COR-L47 (cell line): ENCODE measurements around the gene FAM3C.

Experiments used
- DNase-seq: peaks from one replicate; lab custom pipeline; 2025; lab: John Stamatoyannopoulos, UW

Gene FAM3C

DNA sequence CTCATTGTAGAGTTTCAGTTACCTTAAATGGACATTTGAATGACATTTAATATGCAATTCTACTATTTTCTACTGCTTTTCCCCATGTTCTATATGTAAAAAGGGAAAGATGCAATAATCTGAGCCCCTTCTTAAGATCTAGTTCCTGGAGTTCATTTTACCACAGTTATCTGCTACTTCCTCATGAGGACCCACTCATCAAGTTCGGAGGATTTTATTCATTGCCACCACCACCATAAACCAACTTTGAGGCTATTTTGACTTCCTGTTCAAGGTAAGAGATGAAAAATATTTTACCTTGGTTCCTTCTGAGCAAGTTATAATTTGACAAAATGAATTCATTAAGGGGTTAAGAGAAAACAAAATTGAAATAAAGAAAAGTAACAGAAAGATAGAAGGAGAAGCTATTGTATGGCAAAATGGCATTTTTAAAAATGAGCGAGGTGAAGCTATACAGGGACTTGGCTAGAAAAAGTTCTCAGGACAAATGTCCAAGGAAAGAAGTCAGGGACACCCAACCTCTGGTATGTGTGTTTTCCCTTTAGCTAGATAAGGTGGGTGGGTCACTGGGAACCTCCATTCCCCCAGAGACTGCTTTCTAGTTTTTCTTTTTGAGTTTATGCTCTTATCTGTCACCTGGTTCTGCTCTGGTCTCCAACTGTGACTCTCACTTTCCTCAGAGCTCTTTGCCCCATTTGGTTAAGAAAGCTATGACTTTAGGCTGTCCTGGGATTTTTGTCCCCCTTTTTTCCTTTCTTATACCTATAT is 14.9 kb upstream of the FAM3C start:
- DNase-seq, result no peak

DNA sequence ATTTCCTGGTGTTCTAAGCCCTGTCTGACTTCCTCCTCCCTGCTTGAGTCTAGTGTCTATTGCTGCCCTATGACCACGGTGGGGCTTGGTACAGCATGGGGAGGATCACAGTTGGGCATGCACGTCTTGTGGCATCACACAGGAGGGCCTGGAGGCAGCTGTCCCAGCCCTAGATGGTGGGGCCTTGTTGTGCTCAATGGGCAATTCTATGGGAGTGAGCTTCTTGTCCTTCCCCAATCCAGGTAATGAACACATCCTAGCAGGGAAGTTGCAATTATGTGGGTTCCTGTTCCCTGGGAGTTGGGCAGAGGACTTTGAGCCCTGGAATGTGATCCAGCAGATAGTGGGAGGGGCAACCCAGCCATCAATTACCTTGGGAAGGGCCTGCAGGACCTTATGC is 10.8 kb upstream of the FAM3C start:
- no peak for DNase-seq

DNA sequence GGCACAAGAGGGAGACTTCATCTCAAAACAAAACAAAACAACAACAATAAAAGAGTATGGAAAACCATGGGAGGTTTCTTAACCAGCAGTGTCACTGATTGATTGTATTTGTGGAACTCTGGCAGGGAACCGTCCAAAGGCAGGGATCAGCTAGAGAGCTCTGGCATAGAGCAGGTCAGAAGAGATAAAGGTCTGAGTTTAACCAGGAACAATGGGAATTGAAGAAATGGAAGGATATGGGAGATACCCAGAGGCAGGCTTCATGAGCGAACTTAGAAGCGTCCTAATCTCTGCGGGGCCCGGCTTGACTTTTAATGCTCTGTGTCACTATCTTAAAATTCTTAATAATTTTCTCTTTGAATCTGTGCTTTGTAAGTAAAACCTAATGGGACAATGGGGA is 10.4 kb upstream of the FAM3C start:
- DNase-seq, result no peak

DNA sequence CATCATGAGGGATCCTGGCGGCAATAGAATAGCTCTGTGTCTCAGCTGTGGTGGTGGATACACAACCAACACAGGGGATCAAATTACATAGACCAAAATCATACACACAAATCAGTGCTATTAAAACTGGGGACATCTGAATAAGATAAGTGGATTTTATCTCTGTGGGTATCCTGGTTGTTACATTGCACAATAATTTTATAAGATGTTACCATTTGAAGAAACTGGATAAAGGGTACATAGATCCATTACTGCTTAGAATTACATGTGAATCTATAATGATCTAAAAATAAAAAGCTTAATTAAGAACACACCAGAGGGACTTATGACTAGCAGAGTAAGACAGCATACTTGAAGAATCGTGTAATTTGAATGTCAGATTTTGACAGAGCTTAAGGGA is 8.2 kb upstream of the FAM3C start:
- DNase-seq, result no peak

DNA sequence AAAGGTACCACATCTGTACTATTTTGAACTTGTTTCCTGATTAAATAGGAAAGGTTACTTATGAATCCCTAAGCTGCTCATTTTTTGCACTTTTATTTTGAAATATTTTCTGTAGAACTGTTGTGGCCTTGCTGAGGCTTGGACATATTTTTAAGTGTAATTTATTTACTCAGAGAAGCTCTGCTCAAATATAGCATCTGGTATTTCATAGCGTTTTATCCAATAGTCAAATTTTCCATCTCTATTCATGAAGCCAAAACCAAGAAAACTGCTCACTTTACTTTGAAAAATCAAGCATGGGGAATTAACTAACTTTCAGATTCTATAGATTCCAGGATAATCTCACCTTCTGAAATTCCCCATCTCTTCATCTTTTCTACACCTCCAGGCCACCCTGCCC is 6.6 kb upstream of the FAM3C start:
- no peak for DNase-seq

DNA sequence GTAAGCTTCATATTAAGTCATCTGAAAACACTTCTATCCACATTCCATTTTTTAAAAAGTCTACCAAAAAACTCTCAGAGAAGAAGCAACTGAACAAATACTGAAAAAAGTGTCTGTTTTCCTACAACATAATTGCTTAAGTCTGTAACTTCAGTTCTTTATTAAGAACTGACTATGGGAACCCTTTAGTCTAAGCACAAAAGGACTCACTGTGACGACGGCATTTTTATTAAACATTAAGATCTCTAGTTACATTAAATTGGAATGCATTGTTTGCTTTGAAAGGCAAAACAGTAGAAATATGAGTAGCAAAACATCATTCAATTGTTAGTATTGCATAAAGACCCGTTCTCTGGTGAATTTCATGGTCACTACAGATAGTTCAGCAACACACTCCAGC is 5.8 kb upstream of the FAM3C start:
- DNase-seq, result peak; percentile 44

DNA sequence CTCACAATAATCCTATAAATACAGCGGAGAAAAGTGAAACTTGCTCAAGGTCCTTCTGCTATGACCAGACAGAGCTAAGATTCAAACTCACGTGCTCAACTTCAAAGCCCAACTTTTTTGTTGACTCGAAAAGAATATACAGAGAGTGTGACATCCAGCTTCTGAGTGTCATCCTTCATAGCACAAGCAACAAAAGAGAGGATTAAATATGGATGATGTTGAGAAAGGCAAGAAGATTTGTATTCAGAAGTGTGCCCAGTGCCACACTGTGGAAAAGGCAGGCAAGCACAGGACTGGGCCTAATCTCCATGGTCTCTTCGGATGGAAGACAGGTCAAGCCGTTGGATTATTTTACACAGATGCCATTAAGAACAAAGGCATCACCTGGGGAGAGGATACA is 2.1 kb upstream of the FAM3C start:
- peak; percentile 8 for DNase-seq

DNA sequence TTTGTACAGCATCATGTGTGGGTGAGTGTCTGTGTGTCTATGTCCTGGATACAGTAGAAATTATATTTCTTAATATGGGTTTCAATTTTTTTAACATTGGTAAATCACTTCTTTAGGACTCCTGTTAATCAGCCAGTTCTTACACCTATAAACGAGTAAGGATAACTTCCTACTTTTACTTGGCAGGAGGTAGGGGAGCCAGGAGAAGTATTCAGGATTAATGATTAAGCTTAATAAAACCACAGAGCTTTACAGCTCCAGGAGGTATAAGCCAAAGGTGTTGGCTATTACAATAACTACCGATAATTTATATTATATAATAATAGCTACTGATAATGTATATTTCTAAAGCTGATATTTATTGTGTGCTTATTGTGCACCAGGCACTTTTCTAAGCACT is 1.7 kb upstream of the FAM3C start:
- no peak for DNase-seq

DNA sequence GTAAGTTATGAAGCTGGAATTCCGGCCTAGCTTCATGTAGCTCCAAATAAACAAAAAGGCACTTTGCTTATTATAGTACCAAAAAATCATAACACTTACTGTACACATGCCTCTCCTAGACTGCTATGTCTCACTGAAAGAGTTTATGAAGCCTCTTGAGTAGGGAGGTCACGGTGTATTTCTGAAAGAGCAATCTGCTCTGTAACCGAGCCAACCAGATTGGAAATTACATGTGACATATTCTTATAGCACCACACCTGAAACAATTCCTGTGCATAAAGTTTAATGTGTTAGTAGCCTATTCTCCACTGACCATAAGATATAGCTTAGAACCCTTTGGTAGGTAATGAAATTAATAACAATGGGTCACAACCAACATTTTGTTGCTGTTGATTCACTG is 1.3 kb upstream of the FAM3C start:
- no peak for DNase-seq

DNA sequence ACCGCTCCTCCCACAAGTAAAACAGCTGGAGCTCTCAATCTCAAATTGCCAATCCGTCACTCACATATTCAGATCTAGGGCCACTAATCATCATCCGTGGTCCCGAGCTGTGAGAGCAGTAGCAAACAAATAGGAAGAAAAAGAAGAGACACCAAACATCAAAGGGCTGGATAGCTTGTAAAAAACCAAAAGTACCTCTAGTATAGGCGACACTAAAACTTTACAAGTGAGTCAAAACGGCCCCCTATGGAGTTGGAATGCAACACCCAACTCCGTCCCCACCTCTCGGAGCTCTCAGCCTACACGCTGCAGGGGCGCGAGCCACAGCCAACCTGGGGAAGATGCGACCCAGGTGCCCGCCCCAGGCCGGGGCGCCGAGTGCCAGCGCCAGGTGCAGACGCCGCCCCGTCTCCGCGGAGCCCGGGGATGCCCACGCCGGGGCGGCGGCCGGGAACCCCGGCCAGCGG is 581 bp downstream of the FAM3C start:
- peak; percentile 26 for DNase-seq

DNA sequence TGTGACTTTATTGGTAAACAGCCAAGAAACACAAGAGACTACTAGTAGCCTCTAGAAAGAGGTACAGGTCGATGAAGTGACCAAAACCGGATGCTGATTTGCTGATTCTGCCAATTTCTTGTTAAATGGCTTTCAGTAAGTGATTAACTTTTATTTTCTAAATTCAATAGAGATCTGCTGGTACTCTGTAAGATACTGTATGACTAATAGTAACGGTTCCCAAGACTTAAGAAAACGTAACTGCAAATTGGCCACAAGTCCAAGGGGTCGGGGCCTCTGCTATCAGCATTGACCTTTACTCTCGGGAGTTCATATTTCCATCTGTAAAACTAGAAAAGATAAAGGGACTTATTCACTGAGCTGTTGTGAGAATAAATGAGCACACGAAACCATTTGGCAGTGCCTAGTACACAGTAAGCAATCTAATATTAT is 1.4 kb downstream of the FAM3C start:
- no peak for DNase-seq

DNA sequence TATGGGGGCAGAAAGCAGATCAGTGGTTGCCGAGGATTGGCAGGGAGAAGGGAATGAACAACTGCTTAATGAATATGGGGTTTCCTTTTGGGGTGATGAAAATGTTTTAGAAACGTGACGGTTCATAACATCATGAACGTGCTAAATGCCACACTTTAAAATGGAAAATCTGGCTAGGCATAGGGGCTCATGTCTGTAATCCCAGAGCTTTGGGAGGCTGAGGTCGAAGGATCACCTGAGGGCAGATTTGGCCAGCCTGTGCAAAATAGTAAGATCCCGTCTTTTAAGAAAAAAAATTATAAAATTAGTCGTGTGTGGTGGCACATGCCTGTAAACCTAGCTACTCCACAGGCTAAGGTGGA is 3.1 kb downstream of the FAM3C start:
- no peak for DNase-seq

DNA sequence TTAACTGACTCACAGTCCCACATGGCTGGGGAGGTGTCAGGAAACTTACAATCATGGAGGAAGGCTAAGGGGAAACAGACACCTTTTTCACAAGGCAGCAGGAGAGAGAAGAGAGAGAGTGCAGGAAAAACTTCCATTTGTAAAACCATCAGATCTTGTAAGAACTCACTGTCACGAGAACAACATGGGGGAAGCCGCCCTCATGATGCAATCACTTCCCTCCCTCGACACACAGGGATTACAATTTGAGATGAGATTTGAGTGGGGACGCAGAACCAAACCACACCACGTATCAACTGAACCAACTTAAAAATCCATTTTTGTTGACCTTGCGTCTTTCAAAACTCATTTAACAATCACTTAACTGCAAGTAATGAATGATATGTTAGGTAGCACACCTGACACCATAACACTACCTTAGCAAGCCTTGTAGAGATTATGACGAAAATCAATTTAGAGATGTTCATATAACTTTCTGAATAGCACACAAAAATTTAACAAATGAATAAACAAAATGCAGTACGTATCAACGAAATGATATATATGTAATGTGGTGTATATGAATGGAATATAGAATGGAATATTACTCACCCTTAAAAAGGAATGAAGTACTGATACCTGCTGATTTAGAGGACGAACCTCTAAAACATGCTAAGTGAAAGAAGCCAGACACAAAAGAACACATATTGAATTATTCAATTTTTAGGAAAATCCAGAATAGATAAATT is 3.7 kb downstream of the FAM3C start:
- no peak for DNase-seq

DNA sequence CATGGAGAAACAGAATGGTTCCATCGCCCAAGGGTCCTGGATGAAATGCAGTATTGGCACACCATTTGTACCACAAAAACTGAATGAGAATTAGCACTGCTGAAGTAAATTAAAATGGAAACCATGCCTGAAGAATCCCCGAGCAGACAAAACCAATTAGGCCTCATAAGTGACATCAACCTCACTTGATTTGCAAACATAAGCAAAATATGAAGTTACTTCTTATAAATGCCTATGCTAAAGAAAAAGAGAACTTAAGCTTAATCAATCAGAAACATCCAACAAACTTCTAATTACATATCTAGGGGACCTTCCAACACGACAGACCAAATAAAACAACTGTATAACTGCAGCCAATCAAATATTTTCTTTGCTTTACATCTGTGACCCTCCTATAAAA is 4.4 kb downstream of the FAM3C start:
- no peak for DNase-seq

DNA sequence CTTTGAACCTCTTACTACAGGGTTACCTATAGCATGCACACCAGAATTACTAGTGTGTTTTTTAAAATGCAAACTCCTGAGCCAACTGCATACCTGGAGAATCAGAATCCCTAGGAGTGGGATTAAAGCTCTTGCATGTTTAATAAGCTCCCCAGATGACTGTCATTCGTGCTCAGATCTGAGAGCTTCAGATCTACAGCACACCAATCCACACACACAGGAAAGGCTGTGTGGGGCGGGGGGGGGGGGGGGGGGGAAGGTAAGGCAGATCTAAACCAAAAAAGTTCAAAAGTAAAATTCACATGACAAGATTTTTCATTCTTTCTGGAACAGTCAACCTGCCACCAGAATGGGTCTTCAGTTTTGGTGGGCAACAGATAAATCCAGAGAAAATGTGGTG is 5.5 kb downstream of the FAM3C start:
- no peak for DNase-seq

DNA sequence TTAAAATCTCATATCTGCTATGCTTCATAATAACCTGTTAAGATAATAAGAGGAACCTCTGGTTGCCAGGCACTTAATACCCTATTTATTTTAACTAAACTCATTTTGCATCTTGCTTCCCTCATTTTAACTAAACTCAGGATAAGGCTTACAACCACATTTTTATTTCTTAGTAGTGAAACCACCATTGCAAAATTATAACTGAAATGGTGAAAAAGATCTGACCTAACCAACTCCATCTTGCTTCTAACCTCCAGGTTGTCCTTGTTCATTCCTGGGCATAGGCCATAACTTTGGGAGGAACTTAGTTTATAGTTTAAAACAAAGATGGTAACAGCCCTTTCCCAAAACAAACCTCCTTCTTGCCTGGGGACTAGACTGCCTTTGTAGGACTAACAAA is 6.0 kb downstream of the FAM3C start:
- no peak for DNase-seq

DNA sequence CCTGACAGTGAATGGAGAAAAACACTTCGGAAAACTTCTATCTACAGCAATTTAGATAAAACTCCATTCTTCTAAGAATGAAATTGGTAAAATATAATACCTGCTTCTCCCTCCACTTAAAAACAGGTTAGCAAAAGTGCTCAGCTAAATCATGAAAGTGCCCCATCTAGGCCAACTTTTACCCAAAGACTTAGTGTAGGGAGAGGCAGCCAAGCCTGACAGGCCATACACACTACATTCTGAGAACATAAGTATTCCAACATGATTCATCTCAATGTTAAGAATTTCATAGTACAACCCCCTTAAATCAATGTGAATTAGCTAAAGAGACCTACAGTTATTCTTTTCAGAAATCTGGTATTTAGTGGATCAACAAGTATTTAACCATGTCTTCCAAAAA is 7.2 kb downstream of the FAM3C start:
- DNase-seq, result no peak

DNA sequence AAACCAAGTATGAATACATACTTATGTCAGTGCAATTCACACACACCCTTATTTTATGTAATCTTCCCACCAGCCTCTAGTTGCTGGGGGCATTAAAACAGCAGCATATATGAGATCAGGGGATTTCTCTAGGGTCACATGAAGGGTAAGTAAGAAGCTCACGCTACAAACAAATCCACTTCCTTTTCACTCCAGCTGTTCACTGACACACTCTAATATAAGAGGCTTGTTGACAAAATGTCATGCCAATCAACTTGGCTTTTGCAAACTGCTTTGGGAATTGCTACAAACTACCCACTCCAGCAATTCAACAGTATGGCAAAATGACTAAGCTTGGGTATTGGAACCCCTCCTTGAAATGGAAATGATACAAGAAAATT is 10.3 kb downstream of the FAM3C start:
- no peak for DNase-seq

DNA sequence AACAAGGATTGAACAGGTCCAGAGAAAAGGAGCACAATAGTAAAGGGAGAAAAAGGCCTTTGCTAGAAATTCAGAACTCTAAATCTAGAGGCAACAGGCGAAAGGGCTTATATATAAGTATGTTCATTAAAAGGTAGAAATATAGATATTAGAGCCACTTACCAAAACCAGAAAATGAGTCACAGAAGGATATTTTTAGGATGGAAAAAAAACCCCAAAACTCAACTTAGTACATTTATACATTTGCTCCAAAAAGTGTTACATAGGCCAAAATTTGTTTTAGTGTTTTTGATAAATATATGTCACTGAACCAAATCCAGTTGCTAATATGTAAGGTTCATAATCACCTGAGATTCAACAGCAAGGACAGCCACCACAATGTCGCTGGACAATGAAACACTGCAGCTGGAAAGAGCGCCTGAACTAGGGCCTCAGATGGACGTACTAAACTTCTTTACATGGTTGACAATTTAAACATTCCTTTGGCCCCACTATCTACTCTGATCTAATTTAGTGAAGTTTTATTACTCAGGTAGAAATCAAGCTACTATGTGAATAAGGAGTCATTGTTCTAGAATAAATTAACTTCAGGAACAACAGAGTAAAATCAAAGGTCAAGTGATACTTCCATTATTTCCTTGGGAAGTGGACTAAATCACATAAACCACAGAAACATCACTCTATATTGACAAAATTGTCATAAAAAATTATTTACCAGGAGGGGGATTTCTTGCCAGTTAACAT is 10.9 kb downstream of the FAM3C start:
- no peak for DNase-seq

DNA sequence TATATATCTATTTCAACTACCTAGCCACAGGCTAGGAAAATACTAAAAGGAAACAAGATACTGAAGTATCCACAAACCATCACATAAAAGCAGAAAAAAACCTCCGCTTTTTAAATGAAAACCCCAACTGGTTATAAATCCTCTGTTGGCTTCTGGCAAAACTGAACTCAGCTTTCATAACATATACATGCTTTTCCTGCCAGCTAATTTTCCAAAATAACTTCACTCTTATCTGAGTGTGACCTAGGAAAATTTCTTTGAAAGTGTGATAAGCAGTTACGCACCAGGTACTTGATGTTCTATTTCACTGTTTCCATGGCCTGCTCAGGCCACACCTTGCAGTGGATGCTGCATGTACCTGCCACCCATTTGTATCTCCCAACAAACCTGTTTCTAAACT is 11.8 kb downstream of the FAM3C start:
- DNase-seq, result no peak

DNA sequence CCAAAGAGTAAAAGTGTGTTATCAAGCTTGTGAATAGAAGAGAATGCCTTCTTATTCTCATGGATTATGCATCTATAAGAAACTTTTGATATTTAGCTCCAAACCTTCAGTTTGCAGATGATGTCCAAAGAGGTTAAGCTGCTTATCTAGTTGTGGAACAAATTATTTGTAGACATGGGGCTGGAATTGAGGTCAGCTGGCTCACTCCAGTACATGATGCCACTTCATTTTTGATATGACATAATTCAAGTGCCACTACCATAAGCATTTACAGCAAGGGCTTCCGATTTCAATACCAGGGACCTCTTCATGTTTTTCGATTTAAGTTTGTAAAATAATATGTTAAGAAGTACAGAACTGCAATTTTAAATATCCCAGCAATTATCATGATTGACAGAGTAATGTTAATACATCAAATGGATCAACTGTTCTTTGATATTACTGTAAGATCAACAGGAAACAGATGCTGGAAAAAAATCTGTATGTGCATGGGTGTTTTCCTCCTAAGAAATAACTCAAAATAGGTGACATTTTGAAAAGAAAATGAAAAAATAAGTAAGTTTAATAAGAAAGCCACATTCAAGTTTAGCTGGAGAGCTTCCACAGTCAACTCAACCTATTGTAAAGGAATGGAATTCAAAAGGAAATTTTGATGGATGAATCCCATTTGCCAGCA is 12.7 kb downstream of the FAM3C start:
- no peak for DNase-seq

DNA sequence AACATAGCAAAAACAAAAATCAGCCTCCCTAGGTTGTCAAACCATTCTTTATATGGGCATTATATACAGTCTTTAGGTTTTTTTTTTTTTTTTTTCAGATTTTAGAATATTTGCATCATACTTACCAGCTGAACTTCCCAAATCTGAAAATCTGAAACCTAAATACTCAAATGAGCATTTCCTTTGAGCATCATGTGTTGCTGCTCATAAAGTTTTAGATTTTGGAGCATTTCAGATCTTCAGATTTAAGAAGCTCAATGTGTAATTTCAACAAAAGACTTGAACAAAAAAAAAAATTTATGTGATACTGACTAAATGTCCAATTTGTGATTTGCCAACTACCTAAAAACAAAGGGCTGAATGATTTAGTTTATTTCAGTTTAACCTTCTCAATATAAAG is 13.6 kb downstream of the FAM3C start:
- DNase-seq, result no peak

DNA sequence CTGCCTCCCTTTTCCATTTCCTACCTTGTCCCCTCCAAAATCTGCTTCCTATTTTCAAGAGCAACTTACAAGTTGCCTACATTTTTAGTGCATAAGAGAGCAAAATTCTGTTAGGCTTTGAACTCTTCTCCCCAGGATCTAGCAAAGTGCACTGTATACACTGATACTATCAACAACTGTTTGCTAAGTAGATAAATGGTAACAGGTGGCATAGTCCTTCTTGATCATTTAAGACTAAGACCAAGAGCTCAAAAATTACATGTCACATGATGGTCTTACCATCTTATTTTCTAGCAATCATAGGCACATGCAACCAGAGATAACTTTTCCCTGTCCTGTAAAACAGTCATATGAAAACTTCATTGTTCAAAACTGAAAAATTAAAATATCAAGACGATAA is 16.2 kb downstream of the FAM3C start:
- DNase-seq, result no peak
